Measurements from ENCODE around the gene KCND3.

KCND3 gene

DNA sequence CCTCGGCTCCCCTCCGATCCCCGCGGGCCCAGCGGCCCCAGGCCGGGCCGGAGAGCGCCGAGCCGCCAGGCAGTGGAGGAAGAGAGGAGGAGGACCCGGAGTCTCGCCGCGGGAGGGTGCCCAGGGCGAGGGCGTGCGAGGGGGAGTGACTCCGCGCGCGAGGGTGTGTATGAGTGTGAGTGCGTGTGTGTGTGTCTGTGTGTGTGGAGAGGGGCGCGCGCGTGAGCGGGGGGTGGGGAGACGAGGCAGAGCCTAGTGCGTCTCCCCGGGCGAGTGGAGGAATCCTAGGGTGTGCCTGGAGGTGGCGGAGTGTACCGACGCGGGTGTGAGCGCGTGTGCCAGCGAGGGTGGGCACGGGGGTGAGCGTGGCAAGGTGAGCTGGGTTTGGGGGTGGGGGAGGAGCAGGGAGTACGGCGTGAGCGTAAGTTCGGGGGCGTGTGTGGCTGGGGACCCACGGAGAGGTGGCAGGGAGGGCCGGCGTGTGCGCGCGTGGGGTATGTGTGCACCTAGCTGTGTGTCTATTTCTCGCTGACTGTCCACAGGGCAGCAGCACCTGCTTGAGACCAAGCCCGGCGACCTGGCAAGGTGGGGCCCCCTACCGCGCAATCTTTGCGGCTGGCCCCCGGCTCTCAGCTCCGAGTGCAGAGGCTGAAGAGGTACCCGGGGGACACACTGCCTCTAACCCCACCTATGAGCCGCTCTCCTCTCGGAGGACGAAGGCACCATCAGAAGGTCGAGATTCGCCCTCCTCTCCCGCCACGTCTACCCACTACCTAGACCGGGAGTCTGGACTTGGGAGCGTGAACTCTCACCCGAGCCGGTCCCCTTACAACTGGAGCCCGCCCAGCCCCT, 784 bp upstream of the KCND3 start:
- Histone ChIP-seq H2AFZ (ENCODE audit: low read length) (peak overlapping the region; percentile 77), H3K79me1 (ENCODE audit: low read depth, low read length) (no peaks in the 10 kb centered on the region), H2BK5ac (ENCODE audit: low read length) (no peak overlapping the region), H4K91ac (ENCODE audit: low read depth, low read length, poor library complexity) (no peak overlapping the region), H3K4me2 (ENCODE audit: insufficient read depth, low read length, poor library complexity, severe bottlenecking) (peak overlapping the region; percentile 100), H2BK12ac (ENCODE audit: low read length) (peak overlapping the region; percentile 76), H3K36me3 (replicated peaks in 1 of 2; ENCODE audit: control insufficient read depth in 2 of 2, insufficient read depth in 2 of 2, low read length in 2 of 2) (no peaks in the 10 kb centered on the region), H2BK15ac (ENCODE audit: low read length) (no peak overlapping the region), H3K4ac (ENCODE audit: low read length) (peak overlapping the region; percentile 55), H3K23ac (ENCODE audit: low read depth, low read length, poor library complexity) (peak overlapping the region; percentile 61), H3K9me3 (replicated peaks in 1 of 2; ENCODE audit: control insufficient read depth in 2 of 2, insufficient read depth in 1 of 2, low read depth in 1 of 2, low read length in 2 of 2) (no peaks in the 10 kb centered on the region), H3K9ac (ENCODE audit: low read depth, low read length, poor library complexity) (peak overlapping the region; percentile 91), H3K14ac (ENCODE audit: low read length) (peak overlapping the region; percentile 64), H3K27me3 (ENCODE audit: control insufficient read depth in 3 of 3, insufficient read depth in 3 of 3, low read depth in 1 of 3, low read length in 3 of 3) (peaks cover 13 to 94% (median 37%) of the 10 kb centered on the region in 3 experiments), H2AK5ac (ENCODE audit: low read depth, low read length) (peak overlapping the region; percentile 30), H2BK120ac (ENCODE audit: low read depth, low read length) (no peak overlapping the region), H4K8ac (ENCODE audit: low read depth, low read length) (no peak overlapping the region), H3K27ac (replicated peaks; ENCODE audit: low read length) (no peak overlapping the region), H3K4me1 (ENCODE audit: control insufficient read depth in 2 of 2, insufficient read depth in 1 of 2, low read depth in 1 of 2, low read length in 2 of 2) (peaks cover 4 to 8% of the 10 kb centered on the region in 2 donors), H3K18ac (ENCODE audit: low read length) (peak overlapping the region; percentile 89), H3K4me3 (ENCODE audit: low read length in 2 of 2) (peak overlapping the region; percentile 42 to 78)
- WGBS, 2 donors (ENCODE audit: extremely low coverage in 2 of 2, insufficient read length in 2 of 2, insufficient replicate concordance in 1 of 2) = no CpG with 5 or more reads among the region's 72 CpGs
- DNase-seq (ENCODE audit: low spot score) = peak; percentile 15

DNA sequence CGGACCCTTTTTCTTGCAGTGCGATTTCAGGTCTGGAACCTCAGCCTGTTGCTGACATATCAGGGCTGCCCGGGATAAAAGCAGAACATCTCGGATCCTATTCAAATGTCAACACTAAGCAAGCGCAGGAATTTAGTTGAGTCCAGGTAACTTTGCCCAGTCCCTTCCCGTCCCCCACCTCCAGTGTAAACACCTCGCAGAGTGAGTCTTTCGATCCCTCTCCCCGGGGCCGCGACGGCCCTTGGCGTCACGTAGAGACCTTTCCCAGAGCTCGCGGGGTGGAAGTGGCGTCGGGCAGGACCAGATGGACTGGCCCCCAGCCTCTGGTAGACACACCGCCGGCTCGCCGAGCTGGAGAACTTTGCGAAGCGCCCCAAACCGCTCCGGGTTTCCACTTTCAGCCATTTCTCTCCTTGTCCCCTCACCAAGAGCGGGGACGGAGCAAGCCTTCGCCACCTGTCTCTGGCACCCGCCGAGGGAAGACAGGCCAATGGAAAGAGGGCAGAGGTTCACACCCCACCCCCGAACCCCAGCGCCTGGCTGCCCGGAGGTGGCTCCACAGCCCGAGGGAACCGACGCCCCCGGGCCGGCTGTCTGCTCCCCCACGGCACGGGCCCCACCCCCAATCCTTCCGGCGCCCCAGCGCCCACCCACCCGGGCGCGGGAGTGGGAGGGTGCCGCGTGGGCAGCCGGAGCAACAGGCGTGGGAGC, 570 bp downstream of the KCND3 start:
- H3K9ac ChIP-seq (ENCODE audit: low read depth, low read length, poor library complexity) = peak overlapping the region; percentile 55
- H3K4me3 ChIP-seq (ENCODE audit: low read length in 2 of 2) = peak overlapping the region; percentile 42 to 75
- no peak overlapping the region for H3K27ac ChIP-seq (replicated peaks; ENCODE audit: low read length)
- no peak overlapping the region for H4K8ac ChIP-seq (ENCODE audit: low read depth, low read length)
- peak overlapping the region; percentile 77 for H2AFZ ChIP-seq (ENCODE audit: low read length)
- no peaks in the 10 kb centered on the region for H3K79me1 ChIP-seq (ENCODE audit: low read depth, low read length)
- peak overlapping the region; percentile 100 for H3K4me2 ChIP-seq (ENCODE audit: insufficient read depth, low read length, poor library complexity, severe bottlenecking)
- no peak overlapping the region for H2BK12ac ChIP-seq (ENCODE audit: low read length)
- H2BK120ac ChIP-seq (ENCODE audit: low read depth, low read length) = no peak overlapping the region
- no peak overlapping the region for H4K91ac ChIP-seq (ENCODE audit: low read depth, low read length, poor library complexity)
- H2BK5ac ChIP-seq (ENCODE audit: low read length) = peak overlapping the region; percentile 2
- no CpG with 5 or more reads among the region's 51 CpGs for WGBS, 2 donors (ENCODE audit: extremely low coverage in 2 of 2, insufficient read length in 2 of 2, insufficient replicate concordance in 1 of 2)
- DNase-seq (ENCODE audit: low spot score) = no peak
- no peak overlapping the region for H2AK5ac ChIP-seq (ENCODE audit: low read depth, low read length)
- H2BK15ac ChIP-seq (ENCODE audit: low read length) = no peak overlapping the region
- H3K4me1 ChIP-seq (ENCODE audit: control insufficient read depth in 2 of 2, insufficient read depth in 1 of 2, low read depth in 1 of 2, low read length in 2 of 2) = peaks cover 4 to 8% of the 10 kb centered on the region in 2 donors
- H3K9me3 ChIP-seq (replicated peaks in 1 of 2; ENCODE audit: control insufficient read depth in 2 of 2, insufficient read depth in 1 of 2, low read depth in 1 of 2, low read length in 2 of 2) = no peaks in the 10 kb centered on the region
- no peak overlapping the region for H3K4ac ChIP-seq (ENCODE audit: low read length)
- no peak overlapping the region for H3K23ac ChIP-seq (ENCODE audit: low read depth, low read length, poor library complexity)
- peak overlapping the region; percentile 61 for H3K18ac ChIP-seq (ENCODE audit: low read length)
- H3K27me3 ChIP-seq (ENCODE audit: control insufficient read depth in 3 of 3, insufficient read depth in 3 of 3, low read depth in 1 of 3, low read length in 3 of 3) = peaks cover 13 to 81% (median 37%) of the 10 kb centered on the region in 3 experiments
- no peaks in the 10 kb centered on the region for H3K36me3 ChIP-seq (replicated peaks in 1 of 2; ENCODE audit: control insufficient read depth in 2 of 2, insufficient read depth in 2 of 2, low read length in 2 of 2)
- no peak overlapping the region for H3K14ac ChIP-seq (ENCODE audit: low read length)

DNA sequence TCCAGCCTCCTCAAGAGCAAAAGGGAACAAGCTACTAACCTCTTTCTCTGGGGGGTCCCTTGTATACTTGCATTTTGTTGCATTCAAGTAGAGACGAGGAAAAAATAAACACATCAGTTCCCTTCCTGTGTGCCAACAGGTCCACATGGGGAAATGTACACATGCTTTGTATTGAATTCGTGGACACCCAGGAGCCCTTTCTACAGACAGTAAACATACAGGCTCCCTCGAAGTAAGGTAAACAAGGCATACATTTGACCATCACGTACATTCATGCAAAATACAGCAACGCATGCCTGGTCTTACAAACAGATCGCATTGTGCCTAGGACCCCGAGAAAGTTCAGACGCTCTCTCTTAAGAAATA, 1.1 kb downstream of the KCND3 start:
- no CpG with 5 or more reads among the region's 8 CpGs for WGBS, 2 donors (ENCODE audit: extremely low coverage in 2 of 2, insufficient read length in 2 of 2, insufficient replicate concordance in 1 of 2)
- Histone ChIP-seq H3K23ac (ENCODE audit: low read depth, low read length, poor library complexity) (no peak overlapping the region), H3K79me1 (ENCODE audit: low read depth, low read length) (no peaks in the 10 kb centered on the region), H3K14ac (ENCODE audit: low read length) (no peak overlapping the region), H2BK120ac (ENCODE audit: low read depth, low read length) (no peak overlapping the region), H3K4me3 (ENCODE audit: low read length in 2 of 2) (no peak overlapping the region), H4K8ac (ENCODE audit: low read depth, low read length) (no peak overlapping the region), H3K18ac (ENCODE audit: low read length) (no peak overlapping the region), H3K4me1 (ENCODE audit: control insufficient read depth in 2 of 2, insufficient read depth in 1 of 2, low read depth in 1 of 2, low read length in 2 of 2) (peaks cover 4 to 8% of the 10 kb centered on the region in 2 donors), H2BK5ac (ENCODE audit: low read length) (peak overlapping the region; percentile 2), H2AK5ac (ENCODE audit: low read depth, low read length) (no peak overlapping the region), H2BK12ac (ENCODE audit: low read length) (no peak overlapping the region), H2AFZ (ENCODE audit: low read length) (no peak overlapping the region), H2BK15ac (ENCODE audit: low read length) (no peak overlapping the region), H4K91ac (ENCODE audit: low read depth, low read length, poor library complexity) (no peak overlapping the region), H3K9me3 (replicated peaks in 1 of 2; ENCODE audit: control insufficient read depth in 2 of 2, insufficient read depth in 1 of 2, low read depth in 1 of 2, low read length in 2 of 2) (no peaks in the 10 kb centered on the region), H3K9ac (ENCODE audit: low read depth, low read length, poor library complexity) (no peak overlapping the region), H3K27ac (replicated peaks; ENCODE audit: low read length) (no peak overlapping the region), H3K4ac (ENCODE audit: low read length) (no peak overlapping the region), H3K36me3 (replicated peaks in 1 of 2; ENCODE audit: control insufficient read depth in 2 of 2, insufficient read depth in 2 of 2, low read length in 2 of 2) (no peaks in the 10 kb centered on the region), H3K4me2 (ENCODE audit: insufficient read depth, low read length, poor library complexity, severe bottlenecking) (no peak overlapping the region), H3K27me3 (ENCODE audit: control insufficient read depth in 3 of 3, insufficient read depth in 3 of 3, low read depth in 1 of 3, low read length in 3 of 3) (peaks cover 13 to 76% (median 37%) of the 10 kb centered on the region in 3 experiments)
- no peak for DNase-seq (ENCODE audit: low spot score)

DNA sequence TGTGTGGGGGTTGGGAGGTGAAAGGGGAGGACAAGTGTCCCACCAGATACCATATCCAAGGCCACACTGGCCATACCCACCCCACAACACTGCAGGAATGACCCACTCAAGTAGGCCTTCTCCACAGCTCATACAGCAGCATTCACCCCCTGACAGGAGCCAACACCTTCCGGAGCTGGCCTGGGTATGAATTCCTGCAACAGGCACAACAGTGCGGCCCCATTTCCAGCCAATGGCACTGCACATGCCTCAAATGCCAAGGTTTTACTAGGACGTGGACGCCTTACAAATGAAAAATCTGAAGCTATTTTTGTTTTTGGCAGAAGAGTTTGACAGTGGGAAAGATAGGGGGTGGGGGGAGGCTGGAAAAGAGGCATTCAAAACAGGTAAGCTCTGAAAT, 2.0 kb downstream of the KCND3 start:
- Histone ChIP-seq H4K91ac (ENCODE audit: low read depth, low read length, poor library complexity) (no peak overlapping the region), H3K4me2 (ENCODE audit: insufficient read depth, low read length, poor library complexity, severe bottlenecking) (no peak overlapping the region), H3K79me1 (ENCODE audit: low read depth, low read length) (no peaks in the 10 kb centered on the region), H2AK5ac (ENCODE audit: low read depth, low read length) (no peak overlapping the region), H3K36me3 (replicated peaks in 1 of 2; ENCODE audit: control insufficient read depth in 2 of 2, insufficient read depth in 2 of 2, low read length in 2 of 2) (no peaks in the 10 kb centered on the region), H3K9me3 (replicated peaks in 1 of 2; ENCODE audit: control insufficient read depth in 2 of 2, insufficient read depth in 1 of 2, low read depth in 1 of 2, low read length in 2 of 2) (no peaks in the 10 kb centered on the region), H3K4ac (ENCODE audit: low read length) (no peak overlapping the region), H3K27me3 (ENCODE audit: control insufficient read depth in 3 of 3, insufficient read depth in 3 of 3, low read depth in 1 of 3, low read length in 3 of 3) (peaks cover 13 to 67% (median 37%) of the 10 kb centered on the region in 3 experiments), H3K14ac (ENCODE audit: low read length) (no peak overlapping the region), H2BK5ac (ENCODE audit: low read length) (no peak overlapping the region), H3K18ac (ENCODE audit: low read length) (no peak overlapping the region), H2BK120ac (ENCODE audit: low read depth, low read length) (no peak overlapping the region), H2AFZ (ENCODE audit: low read length) (no peak overlapping the region), H4K8ac (ENCODE audit: low read depth, low read length) (no peak overlapping the region), H3K4me3 (ENCODE audit: low read length in 2 of 2) (no peak overlapping the region), H3K9ac (ENCODE audit: low read depth, low read length, poor library complexity) (no peak overlapping the region), H3K4me1 (ENCODE audit: control insufficient read depth in 2 of 2, insufficient read depth in 1 of 2, low read depth in 1 of 2, low read length in 2 of 2) (peaks cover 4 to 8% of the 10 kb centered on the region in 2 donors), H2BK12ac (ENCODE audit: low read length) (no peak overlapping the region), H3K27ac (replicated peaks; ENCODE audit: low read length) (no peak overlapping the region), H3K23ac (ENCODE audit: low read depth, low read length, poor library complexity) (no peak overlapping the region), H2BK15ac (ENCODE audit: low read length) (no peak overlapping the region)
- no CpG with 5 or more reads among the region's 4 CpGs for WGBS, 2 donors (ENCODE audit: extremely low coverage in 2 of 2, insufficient read length in 2 of 2, insufficient replicate concordance in 1 of 2)
- no peak for DNase-seq (ENCODE audit: low spot score)

Data from neuronal stem cell (in vitro differentiated cells).